K562 (cell line): Measurements from ENCODE around the gene IGF2BP1. TPM values are rescaled to one million over a fixed set of nuclear protein-coding genes. Genes with fewer than 3 reads are reported as not detected.

Source experiments
- ATF6 ChIP-seq: sonication (generic); formaldehyde crosslinking; IDR thresholded peaks from 2 replicates; pipeline ENCODE4 v1.4.0; 2020; ENCODE audit warnings: mild to moderate bottlenecking, missing genetic modification reagents
- CBFB ChIP-seq: sonication (generic); formaldehyde crosslinking; IDR thresholded peaks from 2 replicates; pipeline ENCODE4 v1.4.0; 2020; ENCODE audit warnings: mild to moderate bottlenecking, missing genetic modification reagents
- CBX3 ChIP-seq, 2 experiments: IDR thresholded peaks; 1 replicate in 1 of 2; 2 replicates in 1 of 2; pipeline ENCODE4 v1.6.1; 2012; ENCODE audit warnings: inconsistent platforms in 2 of 2, low read length in 2 of 2, borderline replicate concordance in 1 of 2, control low read depth in 1 of 2
- FOSL1 ChIP-seq: fragments of 200-800 bp; sonication (Bioruptor generic); conservative IDR thresholded peaks from 2 replicates; pipeline ENCODE4 v1.6.1; 2016; ENCODE audit warnings: missing genetic modification characterization, missing compliant biosample characterization
- FOXA1 ChIP-seq: fragments of 450-650 bp; IDR thresholded peaks from 2 replicates; pipeline ENCODE4 v1.6.1; 2016; ENCODE audit warnings: mild to moderate bottlenecking, borderline replicate concordance
- HDAC2 ChIP-seq: fragments of 450-650 bp; IDR thresholded peaks from 2 replicates; pipeline ENCODE4 v1.6.1; 2016; ENCODE audit warnings: mild to moderate bottlenecking
- HINFP ChIP-seq: fragments of 450-650 bp; conservative IDR thresholded peaks from 2 replicates; pipeline ENCODE4 v1.6.1; 2016; ENCODE audit warnings: missing genetic modification characterization, low read depth, mild to moderate bottlenecking, control low read depth, missing compliant biosample characterization
- SRSF9 ChIP-seq: fragments of 200-400 bp; formaldehyde crosslinking; IDR thresholded peaks from 2 replicates; pipeline ENCODE4 v1.6.1; 2017; ENCODE audit warnings: low read depth, low read length, borderline replicate concordance
- STAT5B ChIP-seq: fragments of 250-450 bp; sonication (Bioruptor Pico); IDR thresholded peaks from 2 replicates; pipeline ENCODE4 v1.8.0; 2021; ENCODE audit warnings: mild to moderate bottlenecking, inconsistent platforms
- ZKSCAN8 ChIP-seq: fragments of 200-800 bp; sonication (Bioruptor generic); IDR thresholded peaks from 2 replicates; pipeline ENCODE4 v1.6.1; 2016; ENCODE audit warnings: missing genetic modification characterization, missing compliant biosample characterization
- ZNF232 ChIP-seq: sonication (generic); formaldehyde crosslinking; IDR thresholded peaks from 2 replicates; pipeline ENCODE4 v1.8.0; 2022; ENCODE audit warnings: mild to moderate bottlenecking, missing genetic modification reagents
- ZNF263 ChIP-seq: sonication (generic); formaldehyde crosslinking; IDR thresholded peaks from 2 replicates; pipeline ENCODE4 v1.8.0; 2022; ENCODE audit warnings: mild to moderate bottlenecking, missing genetic modification reagents, borderline replicate concordance
- ZNF668 ChIP-seq: fragments of 250-450 bp; sonication (Bioruptor Pico); IDR thresholded peaks from 2 replicates; pipeline ENCODE4 v1.8.0; 2022; ENCODE audit warnings: mild to moderate bottlenecking, inconsistent platforms
- ZZZ3 ChIP-seq: fragments of 450-650 bp; IDR thresholded peaks from 2 replicates; pipeline ENCODE4 v1.6.1; 2016; ENCODE audit warnings: antibody characterized with exemption, mild to moderate bottlenecking, moderate library complexity
- polyA plus RNA-seq, 8 experiments: library from polyadenylated mRNA; depleted of rRNA in 4 of 8; stranded (reverse) in 5 of 8; unstranded in 3 of 8; fragments of >200 nt; fragmentation: Nextera tagmentation in 2 of 8; fragmentation: Illumina TruSeq in 1 of 8; extraction: Ambion mirVana in 2 of 8; extraction: Trizol in 1 of 8; gene quantifications; 2 replicates each; pipeline versions ENCODE4 v1.2.1 to v1.2.3, GENCODE V29; 2011 to 2014; ENCODE audit warnings: inconsistent platforms in 1 of 8, missing spikeins in 1 of 8
- total RNA-seq, 7 experiments: library from RNA; depleted of rRNA in 6 of 7; stranded (reverse); fragments of >200 nt in 6 of 7; fragmentation: Illumina TruSeq in 2 of 7; extraction: Trizol in 2 of 7; gene quantifications; 2 replicates each; pipeline versions ENCODE4 v1.2.1 to v1.2.3, GENCODE V29; 2011 to 2021; ENCODE audit warnings: low replicate concordance in 1 of 7
- TF ChIP-seq, protein P1 (sequence below), 2 experiments: fragments of 450-650 bp in 1 of 2; sonication (generic) in 1 of 2; formaldehyde crosslinking in 1 of 2; IDR thresholded peaks in 1 of 2; conservative IDR thresholded peaks in 1 of 2; 2 replicates each; pipeline versions ENCODE4 v1.6.1 to v1.8.1; 2016 to 2023; ENCODE audit warnings: mild to moderate bottlenecking in 2 of 2, moderate library complexity in 2 of 2, inconsistent platforms in 1 of 2, missing genetic modification reagents in 1 of 2
- TF ChIP-seq, protein P2 (sequence below): sonication (generic); formaldehyde crosslinking; IDR thresholded peaks from 2 replicates; pipeline ENCODE4 v1.8.1; 2023; ENCODE audit warnings: mild to moderate bottlenecking, missing genetic modification reagents

The IGF2BP1 gene
- total and polyA plus RNA-seq, 9 of the 15 experiments (the other 6 are each of a cell fraction or from before 2014, with no cell fraction given): 13.0 to 318 (median 53.6) TPM

DNA sequence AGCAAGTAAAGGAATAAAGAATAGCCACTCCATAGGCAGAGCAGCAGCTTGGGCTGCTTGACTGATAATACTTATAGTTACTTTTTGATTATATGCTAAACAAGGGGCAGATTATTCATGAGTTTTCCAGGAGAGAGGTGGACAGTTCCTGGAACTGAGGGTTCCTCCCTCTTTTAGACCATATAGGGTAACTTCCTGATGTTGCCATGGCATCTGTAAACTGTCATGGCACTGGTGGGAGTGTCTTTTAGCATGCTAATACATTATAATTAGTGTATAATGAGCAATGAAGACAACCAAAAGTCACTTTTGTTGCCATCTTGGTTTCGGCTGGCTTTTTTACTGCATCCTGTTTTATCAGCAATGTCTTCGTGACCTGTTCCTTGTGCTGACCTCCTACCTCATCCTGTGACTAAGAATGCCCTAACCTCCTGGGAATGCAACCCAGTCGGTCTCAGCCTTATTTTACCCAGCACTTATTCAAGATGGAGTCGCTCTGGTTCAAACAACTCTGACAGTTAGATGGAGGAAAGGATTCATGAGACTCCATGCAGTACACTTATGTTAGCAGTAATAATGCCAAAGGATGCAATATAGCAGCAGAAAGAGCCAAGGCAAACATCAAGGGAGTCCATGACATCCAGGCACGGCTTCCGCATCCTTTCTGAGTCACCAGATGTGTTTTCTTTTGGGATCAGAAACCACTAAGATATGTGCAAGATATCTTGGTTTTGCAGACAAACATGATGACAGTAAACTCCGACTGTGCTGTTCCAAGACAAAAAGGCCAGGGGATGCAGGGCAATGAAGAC is 79.6 kb downstream of the IGF2BP1 start (continued):
- TF ChIP-seq CBX3 (IDR thresholded peaks at IDR 0.05; ENCODE audit: borderline replicate concordance in 1 of 2, low read length in 2 of 2): no peak
- TF ChIP-seq ZKSCAN8: peak; percentile 96
- peak; percentile 58; the same call in 1 of the 2 replicates for TF ChIP-seq HINFP (tag)
- no peak; the same call in 1 of the 2 replicates for TF ChIP-seq STAT5B (CRISPR knock-in tag)
- no peak for TF ChIP-seq ZZZ3
- no peak for TF ChIP-seq ATF6 (CRISPR knock-in tag)
- TF ChIP-seq ZNF232 (CRISPR knock-in tag): no peak
- peak; percentile 99 for TF ChIP-seq FOSL1 (tag)
- TF ChIP-seq HDAC2: 0 out of 2 replicates have a peak, but pooled peaks have one; percentile 20
- peak; percentile 19; the same call in 1 of the 2 replicates for TF ChIP-seq ZNF668 (CRISPR knock-in tag)
- TF ChIP-seq ZNF263 (CRISPR knock-in tag): no peak
- no peak for TF ChIP-seq SRSF9
- TF ChIP-seq CBFB: no peak
- TF ChIP-seq FOXA1: no peak
- TF ChIP-seq, protein P1, sequence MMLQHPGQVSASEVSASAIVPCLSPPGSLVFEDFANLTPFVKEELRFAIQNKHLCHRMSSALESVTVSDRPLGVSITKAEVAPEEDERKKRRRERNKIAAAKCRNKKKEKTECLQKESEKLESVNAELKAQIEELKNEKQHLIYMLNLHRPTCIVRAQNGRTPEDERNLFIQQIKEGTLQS (IDR thresholded peaks at IDR 0.05): peak; percentile 74
- TF ChIP-seq, protein P1 (CRISPR knock-in tag; conservative IDR thresholded peaks at IDR 0.05): no peak
- TF ChIP-seq, protein P2, sequence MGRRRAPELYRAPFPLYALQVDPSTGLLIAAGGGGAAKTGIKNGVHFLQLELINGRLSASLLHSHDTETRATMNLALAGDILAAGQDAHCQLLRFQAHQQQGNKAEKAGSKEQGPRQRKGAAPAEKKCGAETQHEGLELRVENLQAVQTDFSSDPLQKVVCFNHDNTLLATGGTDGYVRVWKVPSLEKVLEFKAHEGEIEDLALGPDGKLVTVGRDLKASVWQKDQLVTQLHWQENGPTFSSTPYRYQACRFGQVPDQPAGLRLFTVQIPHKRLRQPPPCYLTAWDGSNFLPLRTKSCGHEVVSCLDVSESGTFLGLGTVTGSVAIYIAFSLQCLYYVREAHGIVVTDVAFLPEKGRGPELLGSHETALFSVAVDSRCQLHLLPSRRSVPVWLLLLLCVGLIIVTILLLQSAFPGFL (CRISPR knock-in tag): no peak
